GM23338 (cell line): ENCODE results near the gene NDUFB2. TPM values are rescaled to one million over a fixed set of nuclear protein-coding genes. Genes with fewer than 3 reads are reported as not detected.

Source experiments
- ATAC-seq: fragments of 200-7000 bp; cut with Tn5 transposase; 3 replicates; pipeline ENCODE4 v1.9.1; 2020
- DNase-seq: peaks from one replicate; pipeline ENCODE4 v3.0.0-alpha.2; 2015; ENCODE audit warnings: low spot score
- H2AFZ ChIP-seq: fragments of 200-600 bp; sonication (generic); 2 replicates; pipeline ENCODE4 v1.8.0; 2016; ENCODE audit warnings: antibody characterized with exemption, mild to moderate bottlenecking, moderate library complexity
- H3F3A ChIP-seq: fragments of 200-600 bp; sonication (generic); replicated peaks from 2 replicates; pipeline ENCODE4 v1.8.0; 2017; ENCODE audit warnings: antibody characterized with exemption, mixed run types, low read depth
- H3K27ac ChIP-seq: fragments of 200-600 bp; sonication (generic); 2 replicates; pipeline ENCODE4 v1.6.1; 2016; ENCODE audit warnings: low read depth
- H3K27me3 ChIP-seq: fragments of 200-600 bp; sonication (generic); 2 replicates; pipeline ENCODE4 v1.8.0; 2016; ENCODE audit warnings: mild to moderate bottlenecking, mixed run types, moderate library complexity; ENCODE audit not compliant: insufficient read depth
- H3K36me3 ChIP-seq: fragments of 200-600 bp; sonication (generic); 2 replicates; pipeline ENCODE4 v1.8.0; 2016; ENCODE audit warnings: mild to moderate bottlenecking; ENCODE audit not compliant: insufficient read depth
- H3K4me1 ChIP-seq: fragments of 200-600 bp; sonication (generic); 2 replicates; pipeline ENCODE4 v1.8.0; 2016; ENCODE audit warnings: mild to moderate bottlenecking, moderate library complexity; ENCODE audit not compliant: insufficient read depth
- H3K4me2 ChIP-seq: fragments of 200-600 bp; sonication (generic); 2 replicates; pipeline ENCODE4 v1.7.1; 2017; ENCODE audit warnings: mixed run types
- H3K4me3 ChIP-seq: fragments of 200-600 bp; sonication (generic); 2 replicates; pipeline ENCODE4 v1.6.1; 2016; ENCODE audit warnings: mixed run types
- H3K79me2 ChIP-seq: fragments of 200-600 bp; sonication (generic); replicated peaks from 2 replicates; pipeline ENCODE4 v1.8.0; 2017; ENCODE audit warnings: mild to moderate bottlenecking; ENCODE audit not compliant: insufficient read depth
- H3K9me2 ChIP-seq: fragments of 200-600 bp; sonication (generic); 2 replicates; pipeline ENCODE4 v1.8.0; 2017; ENCODE audit not compliant: insufficient read depth
- H4K20me1 ChIP-seq: fragments of 200-600 bp; sonication (generic); replicated peaks from 2 replicates; pipeline ENCODE4 v1.8.0; 2017; ENCODE audit warnings: mild to moderate bottlenecking; ENCODE audit not compliant: insufficient read depth
- H3K27ac Mint-ChIP-seq: 2 replicates; pipeline ENCODE4 v1.8.0; 2020; ENCODE audit warnings: inconsistent platforms, mild to moderate bottlenecking, moderate library complexity, mixed read lengths
- H3K27me3 Mint-ChIP-seq: 3 replicates; pipeline ENCODE4 v1.8.0; 2022; ENCODE audit warnings: low read depth, mild to moderate bottlenecking, moderate library complexity, mixed read lengths, inconsistent platforms; ENCODE audit not compliant: insufficient read depth, poor library complexity
- H3K36me3 Mint-ChIP-seq: 3 replicates; pipeline ENCODE4 v1.8.0; 2021; ENCODE audit warnings: low read depth, mild to moderate bottlenecking, inconsistent platforms, moderate library complexity, mixed read lengths
- H3K4me1 Mint-ChIP-seq: 3 replicates; pipeline ENCODE4 v1.8.0; 2020; ENCODE audit warnings: mild to moderate bottlenecking, inconsistent platforms, mixed read lengths
- H3K4me3 Mint-ChIP-seq: 3 replicates; pipeline ENCODE4 v1.8.0; 2021; ENCODE audit warnings: moderate library complexity, mild to moderate bottlenecking, inconsistent platforms, mixed read lengths
- H3K9me3 Mint-ChIP-seq: 3 replicates; pipeline ENCODE4 v1.8.0; 2020; ENCODE audit warnings: moderate library complexity, mild to moderate bottlenecking, inconsistent platforms, mixed read lengths
- CREB1 ChIP-seq: fragments of 250-450 bp; sonication (Bioruptor Pico); IDR thresholded peaks from 2 replicates; pipeline ENCODE4 v1.5.0; 2020; ENCODE audit warnings: low read depth, mild to moderate bottlenecking, moderate library complexity
- CTCF ChIP-seq, 2 experiments: fragments of 200-600 bp in 1 of 2; sonication (generic) in 1 of 2; conservative IDR thresholded peaks; 2 replicates each; pipeline versions ENCODE4 v1.5.1 to v1.6.1; 2016 to 2017; ENCODE audit warnings: antibody characterized with exemption in 2 of 2, low read depth in 2 of 2, mild to moderate bottlenecking in 2 of 2, moderate library complexity in 1 of 2
- ETS1 ChIP-seq: IDR thresholded peaks from 2 replicates; pipeline ENCODE4 v1.6.1; 2016; ENCODE audit warnings: antibody characterized with exemption
- EZH2phosphoT487 ChIP-seq: fragments of 200-600 bp; sonication (generic); IDR thresholded peaks from one replicate; pipeline ENCODE4 v1.8.1; 2018; ENCODE audit warnings: antibody characterized with exemption; ENCODE audit not compliant: unreplicated experiment
- JUNB ChIP-seq: IDR thresholded peaks from one replicate; pipeline ENCODE4 v1.6.1; 2016; ENCODE audit warnings: antibody characterized with exemption; ENCODE audit not compliant: unreplicated experiment
- NANOG ChIP-seq: IDR thresholded peaks from 2 replicates; pipeline ENCODE4 v1.6.1; 2016; ENCODE audit warnings: antibody characterized with exemption, borderline replicate concordance
- POLR2AphosphoS5 ChIP-seq: IDR thresholded peaks from 2 replicates; pipeline ENCODE4 v1.6.1; 2016; ENCODE audit warnings: antibody characterized with exemption, low read depth
- STAT1 ChIP-seq: IDR thresholded peaks from one replicate; pipeline ENCODE4 v1.6.1; 2016; ENCODE audit warnings: antibody characterized with exemption; ENCODE audit not compliant: unreplicated experiment
- ZNF114 ChIP-seq: fragments of 250-450 bp; sonication (Bioruptor Pico); IDR thresholded peaks from 2 replicates; pipeline ENCODE4 v1.5.0; 2020; ENCODE audit warnings: mild to moderate bottlenecking, moderate library complexity
- ZNF331 ChIP-seq: fragments of 250-450 bp; sonication (Bioruptor Pico); IDR thresholded peaks from 2 replicates; pipeline ENCODE4 v1.5.0; 2020; ENCODE audit warnings: low read depth, mild to moderate bottlenecking, moderate library complexity
- polyA plus RNA-seq: library from polyadenylated mRNA; unstranded; fragments of >200 nt; fragmentation: Nextera tagmentation; extraction: Ambion mirVana; gene quantifications from 2 replicates; pipeline ENCODE4 v1.2.1, GENCODE V29; 2016
- total RNA-seq: library from RNA; depleted of rRNA; stranded (reverse); fragments of >200 nt; shearing (Covaris generic); gene quantifications from 2 replicates; pipeline ENCODE4 v1.2.3, GENCODE V29; 2014

NDUFB2 gene
- total and polyA plus RNA-seq, 2 experiments from 2014 or later, result 306 to 382 TPM

GRCh38 chr7:140680886-140681285, 15.6 kb upstream of the NDUFB2 start (continued):
- no peak for TF ChIP-seq CTCF (conservative IDR thresholded peaks at IDR 0.05; ENCODE audit: low read depth in 2 of 2)

- Mint-ChIP-seq H3K9me3 (no peaks in the 10 kb centered on the region; the same call in 2 of the 3 replicates), H3K27ac (no peak overlapping the region), H3K36me3 (peaks cover 5% of the 10 kb centered on the region; the same call in 1 of the 3 replicates), H3K27me3 (peaks cover 8% of the 10 kb centered on the region), H3K4me1 (no peaks in the 10 kb centered on the region; the same call in 2 of the 3 replicates), H3K4me3 (no peak overlapping the region)
- Histone ChIP-seq H3K36me3 (no peaks in the 10 kb centered on the region; the same call in 1 of the 2 replicates), H4K20me1 (no peaks in the 10 kb centered on the region), H3K9me2 (no peaks in the 10 kb centered on the region), H3F3A (no peaks in the 10 kb centered on the region), H2AFZ (no peak overlapping the region), H3K79me2 (no peaks in the 10 kb centered on the region), H3K4me1 (no peaks in the 10 kb centered on the region), H3K4me2 (no peak overlapping the region), H3K4me3 (no peak overlapping the region), H3K27me3 (no peaks in the 10 kb centered on the region), H3K27ac (no peak overlapping the region)
- TF ChIP-seq CTCF (conservative IDR thresholded peaks at IDR 0.05; ENCODE audit: low read depth in 2 of 2) (no peak), POLR2AphosphoS5 (no peak), STAT1 (no peak), NANOG (no peak), JUNB (no peak), EZH2phosphoT487 (no peak), CREB1 (CRISPR knock-in tag) (no peak)
- DNase-seq (no peak), ATAC-seq (no peak)
These were observed 14.7 kb upstream of the NDUFB2 start for GRCh38 chr7:140681766-140682165.

- Mint-ChIP-seq H3K27me3 (peaks cover 4% of the 10 kb centered on the region), H3K4me1 (no peaks in the 10 kb centered on the region; the same call in 2 of the 3 replicates), H3K36me3 (peaks cover 5% of the 10 kb centered on the region; the same call in 1 of the 3 replicates), H3K9me3 (no peaks in the 10 kb centered on the region; the same call in 2 of the 3 replicates), H3K4me3 (no peak overlapping the region), H3K27ac (no peak overlapping the region)
- H3K27me3 ChIP-seq, result no peaks in the 10 kb centered on the region
- no peak overlapping the region for H3K4me3 ChIP-seq
- H3K79me2 ChIP-seq, result no peaks in the 10 kb centered on the region
- H3K4me2 ChIP-seq, result no peak overlapping the region
- H4K20me1 ChIP-seq, result no peaks in the 10 kb centered on the region
- H3F3A ChIP-seq, result no peaks in the 10 kb centered on the region
- H3K9me2 ChIP-seq, result no peaks in the 10 kb centered on the region
- H3K36me3 ChIP-seq, result no peaks in the 10 kb centered on the region; the same call in 1 of the 2 replicates
- H2AFZ ChIP-seq, result no peak overlapping the region
- no peaks in the 10 kb centered on the region for H3K4me1 ChIP-seq
- no peak overlapping the region for H3K27ac ChIP-seq
- ATAC-seq, result no peak
- no peak for DNase-seq
- TF ChIP-seq NANOG, result no peak
- TF ChIP-seq JUNB, result no peak
- no peak for TF ChIP-seq STAT1
- no peak for TF ChIP-seq ETS1
- TF ChIP-seq ZNF331, result no peak
- no peak for TF ChIP-seq CTCF (conservative IDR thresholded peaks at IDR 0.05; ENCODE audit: low read depth in 2 of 2)
- no peak for TF ChIP-seq POLR2AphosphoS5
- TF ChIP-seq ZNF114, result no peak
- TF ChIP-seq EZH2phosphoT487, result no peak
- TF ChIP-seq CREB1 (CRISPR knock-in tag), result no peak
These were observed 12.9 kb upstream of the NDUFB2 start for GRCh38 chr7:140683657-140684056.
